Endothelial cell of umbilical vein (primary cell): Measurements from ENCODE around the gene PCP4L1. TPM values are rescaled to one million over a fixed set of nuclear protein-coding genes. Genes with fewer than 3 reads are reported as not detected.

Source experiments
- BruUV-seq: library from RNA; stranded (reverse); fragments of 400-500 nt; replicated peaks from 2 replicates; lab custom pipeline; 2021; lab: Mats Ljungman, UMichigan
- CTCF ChIA-PET: fragments of 300-600, 350-600 bp; sonication (Branson Sonifier 250); formaldehyde crosslinking; loops from one replicate; lab custom pipeline; 2021; ENCODE audit warnings: antibody characterized with exemption, inconsistent platforms; lab: Charles Lee
- POLR2A ChIA-PET: fragments of 300-600, 350-600 bp; sonication (Branson Sonifier 250); formaldehyde crosslinking; loops from one replicate; lab custom pipeline; 2021; ENCODE audit warnings: antibody characterized with exemption, inconsistent platforms; lab: Charles Lee
- DNase-seq: peaks from one replicate; pipeline ENCODE4 v3.0.0-alpha.2; 2011; ENCODE audit warnings: low read depth, low spot score
- FAIRE-seq: peaks from 2 replicates; lab custom pipeline; 2011; peaks lifted over from hg19 to GRCh38; lab: Jason Lieb, UNC
- H2AFZ ChIP-seq: 2 replicates; pipeline ENCODE4 v1.6.0; 2012; ENCODE audit warnings: low read depth, low read length, control low read depth, inconsistent platforms
- H3K27ac ChIP-seq: 2 replicates; pipeline ENCODE4 v1.5.1; 2011; ENCODE audit warnings: low read depth, mild to moderate bottlenecking, control low read depth, low read length, moderate library complexity; ENCODE audit not compliant: insufficient read depth
- H3K27me3 ChIP-seq, 2 experiments: 2 replicates each; pipeline versions ENCODE4 v1.6.0 to v1.6.1; 2011; ENCODE audit warnings: low read length in 2 of 2, mixed read lengths in 1 of 2; ENCODE audit not compliant: control insufficient read depth in 2 of 2, insufficient read depth in 2 of 2
- H3K36me3 ChIP-seq, 2 experiments: 2 replicates in 1 of 2; 3 replicates in 1 of 2; pipeline ENCODE4 v1.5.1; 2011; ENCODE audit warnings: low read length in 2 of 2, mild to moderate bottlenecking in 1 of 2, moderate library complexity in 1 of 2; ENCODE audit not compliant: control insufficient read depth in 2 of 2, insufficient read depth in 2 of 2; ENCODE audit errors: extremely low read depth in 1 of 2
- H3K4me1 ChIP-seq: 3 replicates; pipeline ENCODE4 v1.5.1; 2011; ENCODE audit warnings: mild to moderate bottlenecking, low read length; ENCODE audit not compliant: control insufficient read depth, insufficient read depth; ENCODE audit errors: extremely low read depth
- H3K4me2 ChIP-seq: 2 replicates; pipeline ENCODE4 v1.6.1; 2011; ENCODE audit warnings: low read length, control low read depth, mixed read lengths; ENCODE audit not compliant: insufficient read depth
- H3K4me3 ChIP-seq, 3 experiments: fragments of 200-600 bp in 1 of 3; sonication (generic), shearing (Covaris generic) in 1 of 3; replicated peaks in 1 of 3; 2 replicates each; pipeline ENCODE4 v1.5.1; 2011 to 2016; ENCODE audit warnings: control low read depth in 3 of 3, low read length in 3 of 3, mild to moderate bottlenecking in 2 of 3, inconsistent platforms in 1 of 3, low read depth in 1 of 3, moderate library complexity in 1 of 3; ENCODE audit not compliant: insufficient read depth in 1 of 3
- H3K79me2 ChIP-seq: 2 replicates; pipeline ENCODE4 v1.6.0; 2012; ENCODE audit warnings: low read length, inconsistent platforms; ENCODE audit not compliant: control insufficient read depth, insufficient read depth
- H3K9ac ChIP-seq: replicated peaks from 2 replicates; pipeline ENCODE3; 2011; ENCODE audit warnings: low read length, control low read depth; ENCODE audit not compliant: insufficient read depth; ENCODE audit errors: extremely low read depth
- H3K9me1 ChIP-seq: replicated peaks from 3 replicates; pipeline ENCODE4 v1.6.0; 2011; ENCODE audit warnings: mild to moderate bottlenecking, low read length; ENCODE audit not compliant: control insufficient read depth, insufficient read depth; ENCODE audit errors: extremely low read depth
- H3K9me3 ChIP-seq: replicated peaks from 2 replicates; pipeline ENCODE4 v1.5.1; 2012; ENCODE audit warnings: low read length, inconsistent platforms; ENCODE audit not compliant: control insufficient read depth, insufficient read depth
- H4K20me1 ChIP-seq: replicated peaks from 2 replicates; pipeline ENCODE3; 2011; ENCODE audit warnings: mild to moderate bottlenecking, low read length; ENCODE audit not compliant: control insufficient read depth, insufficient read depth; ENCODE audit errors: extremely low read depth
- EZH2 ChIP-seq: IDR thresholded peaks from 2 replicates; pipeline ENCODE4 v1.6.1; 2012; ENCODE audit warnings: borderline replicate concordance, low read depth, mild to moderate bottlenecking, moderate library complexity, low read length, inconsistent platforms; ENCODE audit not compliant: severe bottlenecking
- FOS ChIP-seq: IDR thresholded peaks from 2 replicates; pipeline ENCODE4 v1.6.1; 2011; ENCODE audit warnings: mild to moderate bottlenecking, low read length, moderate library complexity, borderline replicate concordance; ENCODE audit not compliant: insufficient read depth
- GATA2 ChIP-seq: IDR thresholded peaks from 2 replicates; pipeline ENCODE4 v1.7.0; 2011; ENCODE audit warnings: low read depth, mild to moderate bottlenecking, moderate library complexity, mixed read lengths, low read length; ENCODE audit not compliant: insufficient read length, insufficient read depth
- JUN ChIP-seq: IDR thresholded peaks from 2 replicates; pipeline ENCODE4 v1.6.1; 2011; ENCODE audit warnings: borderline replicate concordance, low read depth; ENCODE audit not compliant: insufficient read length, insufficient read depth
- MYC ChIP-seq: IDR thresholded peaks from one replicate; pipeline ENCODE4 v1.6.1; 2011; ENCODE audit warnings: mild to moderate bottlenecking, low read depth, low read length
- POLR2A ChIP-seq: IDR thresholded peaks from 2 replicates; pipeline ENCODE4 v1.6.1; 2012; ENCODE audit warnings: low read depth, mild to moderate bottlenecking, control low read depth, low read length
- POLR2AphosphoS5 ChIP-seq: IDR thresholded peaks from 2 replicates; pipeline ENCODE4 v1.6.1; 2012; ENCODE audit warnings: low read depth, mild to moderate bottlenecking, control low read depth, low read length, moderate library complexity; ENCODE audit not compliant: insufficient read depth
- dilution Hi-C: fragments of 300-500 bp; cut with MboI; formaldehyde crosslinking; loops from one replicate; pipeline ENCODE4 v1.15.0; 2019; ENCODE audit warnings: low sequenced_read_pairs; ENCODE audit not compliant: extremely low pct_ligation_motif_present
- intact Hi-C: fragments of 100-400 bp; cut with micrococcal nuclease; formaldehyde crosslinking; loops from one replicate; pipeline ENCODE4 v1.10.0; 2022
- polyA plus RNA-seq, 4 experiments: library from polyadenylated mRNA; depleted of rRNA in 3 of 4; stranded (reverse) in 3 of 4; unstranded in 1 of 4; fragments of >200 nt; gene quantifications; 2 replicates each; pipeline versions ENCODE4 v1.2.1 to v1.2.3, GENCODE V29; 2011 to 2012; ENCODE audit warnings: missing spikeins in 1 of 4
- total RNA-seq: library from RNA; stranded (reverse); gene quantifications from 2 replicates; pipeline ENCODE4 v1.2.3, GENCODE V29; 2021
- TF ChIP-seq, protein P1 (sequence below), 2 donors: IDR thresholded peaks; 1 replicate in 1 of 2; 2 replicates in 1 of 2; pipeline ENCODE4 v1.5.1; 2011; ENCODE audit warnings: low read length in 2 of 2, mild to moderate bottlenecking in 2 of 2, moderate library complexity in 2 of 2, control low read depth in 1 of 2, inconsistent platforms in 1 of 2, low read depth in 1 of 2; ENCODE audit not compliant: insufficient read depth in 1 of 2; ENCODE audit errors: extremely low read depth in 1 of 2
- TF ChIP-seq, protein P2 (sequence below): IDR thresholded peaks from 2 replicates; pipeline ENCODE4 v1.6.1; 2011; ENCODE audit not compliant: insufficient read depth, insufficient read length

The PCP4L1 gene
- total and polyA plus RNA-seq, 2 donors (not counting 3 experiments of a cell fraction or from before 2014, with no cell fraction given): not detected

DNA sequence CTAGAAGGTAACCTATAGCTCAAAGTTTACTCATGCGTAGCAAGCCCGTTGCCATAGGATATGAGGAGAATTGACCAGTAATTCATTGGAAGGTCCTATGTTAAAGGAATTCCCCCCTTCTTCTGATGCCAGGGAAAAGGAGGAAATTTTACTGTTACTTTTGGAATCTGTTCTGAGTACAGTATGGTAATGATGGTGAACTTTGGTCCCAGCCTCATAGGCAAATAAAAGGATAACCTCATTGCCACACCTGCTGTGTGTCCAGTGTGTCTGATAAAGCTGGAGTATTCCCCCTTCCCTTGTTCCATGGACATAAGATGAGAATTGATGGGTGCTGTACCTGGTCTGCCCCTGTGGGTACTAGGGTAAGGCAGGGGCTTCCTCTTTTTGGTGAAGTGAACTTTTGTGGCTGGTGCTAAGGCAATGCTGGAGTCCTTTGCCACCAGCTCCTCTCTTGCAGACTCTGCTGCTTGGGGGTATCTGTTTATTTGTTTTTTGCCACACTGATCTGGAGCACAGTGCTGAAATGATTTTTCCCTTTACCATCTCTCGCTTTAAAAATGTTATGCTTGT lies 29.0 kb downstream of the PCP4L1 start:
- Histone ChIP-seq H3K4me3 (no peak overlapping the region), H3K36me3 (no peaks in the 10 kb centered on the region), H3K27me3 (peaks cover 26 to 35% of the 10 kb centered on the region in 2 experiments), H3K27ac (no peak overlapping the region), H3K79me2 (no peaks in the 10 kb centered on the region), H3K9me1 (no peaks in the 10 kb centered on the region), H2AFZ (no peak overlapping the region), H3K4me1 (no peaks in the 10 kb centered on the region), H4K20me1 (no peaks in the 10 kb centered on the region), H3K4me2 (no peak overlapping the region), H3K9me3 (no peaks in the 10 kb centered on the region), H3K9ac (no peak overlapping the region)
- ChIA-PET CTCF (interaction anchor here (0.6 to 1.2 kb wide), 5 partner anchors 16 to 94 kb away, joined by 3 read pairs; partner anchors contain the start of gene TOMM40L), POLR2A (no interaction called here)
- DNase-seq: no peak
- no peak for FAIRE-seq
- TF ChIP-seq, protein P1, sequence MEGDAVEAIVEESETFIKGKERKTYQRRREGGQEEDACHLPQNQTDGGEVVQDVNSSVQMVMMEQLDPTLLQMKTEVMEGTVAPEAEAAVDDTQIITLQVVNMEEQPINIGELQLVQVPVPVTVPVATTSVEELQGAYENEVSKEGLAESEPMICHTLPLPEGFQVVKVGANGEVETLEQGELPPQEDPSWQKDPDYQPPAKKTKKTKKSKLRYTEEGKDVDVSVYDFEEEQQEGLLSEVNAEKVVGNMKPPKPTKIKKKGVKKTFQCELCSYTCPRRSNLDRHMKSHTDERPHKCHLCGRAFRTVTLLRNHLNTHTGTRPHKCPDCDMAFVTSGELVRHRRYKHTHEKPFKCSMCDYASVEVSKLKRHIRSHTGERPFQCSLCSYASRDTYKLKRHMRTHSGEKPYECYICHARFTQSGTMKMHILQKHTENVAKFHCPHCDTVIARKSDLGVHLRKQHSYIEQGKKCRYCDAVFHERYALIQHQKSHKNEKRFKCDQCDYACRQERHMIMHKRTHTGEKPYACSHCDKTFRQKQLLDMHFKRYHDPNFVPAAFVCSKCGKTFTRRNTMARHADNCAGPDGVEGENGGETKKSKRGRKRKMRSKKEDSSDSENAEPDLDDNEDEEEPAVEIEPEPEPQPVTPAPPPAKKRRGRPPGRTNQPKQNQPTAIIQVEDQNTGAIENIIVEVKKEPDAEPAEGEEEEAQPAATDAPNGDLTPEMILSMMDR (IDR thresholded peaks at IDR 0.05; ENCODE audit: extremely low read depth in 1 of 2, insufficient read depth in 1 of 2, low read depth in 1 of 2, low read length in 2 of 2): no peak
- TF ChIP-seq, protein P2, sequence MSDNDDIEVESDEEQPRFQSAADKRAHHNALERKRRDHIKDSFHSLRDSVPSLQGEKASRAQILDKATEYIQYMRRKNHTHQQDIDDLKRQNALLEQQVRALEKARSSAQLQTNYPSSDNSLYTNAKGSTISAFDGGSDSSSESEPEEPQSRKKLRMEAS: no peak
- no peak for TF ChIP-seq GATA2
- no peak for TF ChIP-seq FOS
- TF ChIP-seq EZH2: no peak
- no peak for TF ChIP-seq POLR2A
- TF ChIP-seq POLR2AphosphoS5: no peak
- no peak for TF ChIP-seq MYC
- TF ChIP-seq JUN: no peak
- intact Hi-C loops (no loop called here), dilution Hi-C loops (no loop called here)
- BruUV-seq: no TSS peak
